Gastroesophageal sphincter (tissue), 4 donors: Measurements from ENCODE around the gene CRYBB2. TPM values are rescaled to one million over a fixed set of nuclear protein-coding genes. Genes with fewer than 3 reads are reported as not detected.

Experiments used
- ATAC-seq: fragments of 150-250 bp; one replicate; pipeline ENCODE4 v1.9.1; 2016; ENCODE audit warnings: mild to moderate bottlenecking, moderate library complexity
- H3K27ac ChIP-seq, 4 donors: fragments of 200-600 bp; sonication (generic) in 3 of 4; 1 replicate in 3 of 4; 2 replicates in 1 of 4; pipeline ENCODE4 v1.5.1; 2016 to 2019
- H3K27me3 ChIP-seq: fragments of 200-600 bp; sonication (generic); one replicate; pipeline ENCODE4 v1.5.1; 2019
- H3K36me3 ChIP-seq, 2 donors: fragments of 200-600 bp; sonication (generic); one replicate each; pipeline ENCODE4 v1.5.1; 2019; ENCODE audit warnings: control low read depth in 1 of 2
- H3K4me1 ChIP-seq, 3 donors: fragments of 200-600 bp; sonication (generic); 1 replicate in 2 of 3; 2 replicates in 1 of 3; pipeline ENCODE4 v1.5.1; 2016 to 2019; ENCODE audit warnings: control low read depth in 2 of 3
- H3K4me3 ChIP-seq, 2 donors: fragments of 200-600 bp; sonication (generic); one replicate each; pipeline ENCODE4 v1.5.1; 2019; ENCODE audit warnings: mild to moderate bottlenecking in 1 of 2, moderate library complexity in 1 of 2
- H3K9me3 ChIP-seq, 3 donors: fragments of 200-600 bp; sonication (generic); one replicate each; pipeline ENCODE4 v1.5.1; 2017 to 2019; ENCODE audit warnings: control low read depth in 2 of 3
- EP300 ChIP-seq: sonication (generic); formaldehyde crosslinking; IDR thresholded peaks from one replicate; pipeline ENCODE4 v1.6.1; 2017; ENCODE audit warnings: antibody characterized with exemption, mild to moderate bottlenecking
- POLR2A ChIP-seq, 2 donors: fragments of 450-650 bp; IDR thresholded peaks; one replicate each; pipeline ENCODE4 v1.6.1; 2017; ENCODE audit warnings: antibody characterized with exemption in 2 of 2, mild to moderate bottlenecking in 2 of 2, moderate library complexity in 1 of 2
- POLR2AphosphoS5 ChIP-seq: sonication (generic); formaldehyde crosslinking; IDR thresholded peaks from one replicate; pipeline ENCODE4 v1.6.1; 2017; ENCODE audit warnings: antibody characterized with exemption
- WGBS, 2 donors: methylation state at CpG; one replicate each; pipeline ENCODE4 v1.1.5; 2018; ENCODE audit warnings: low coverage in 1 of 2; 5-methylcytosine and 5-hydroxymethylcytosine counted together
- total RNA-seq, 4 donors: library from RNA; depleted of rRNA; stranded (reverse); fragments of >200 nt; gene quantifications; one replicate each; pipeline ENCODE4 v1.1.0, GENCODE V29; 2016
- TF ChIP-seq, protein P1 (sequence below), 4 experiments: fragments of 200-600 bp in 2 of 4; fragments of 450-650 bp in 2 of 4; sonication (generic) in 1 of 4; IDR thresholded peaks; one replicate each; pipeline ENCODE4 v1.5.1; 2017 to 2019; ENCODE audit warnings: antibody characterized with exemption in 4 of 4, mild to moderate bottlenecking in 2 of 4, moderate library complexity in 2 of 4

The CRYBB2 gene, protein sequence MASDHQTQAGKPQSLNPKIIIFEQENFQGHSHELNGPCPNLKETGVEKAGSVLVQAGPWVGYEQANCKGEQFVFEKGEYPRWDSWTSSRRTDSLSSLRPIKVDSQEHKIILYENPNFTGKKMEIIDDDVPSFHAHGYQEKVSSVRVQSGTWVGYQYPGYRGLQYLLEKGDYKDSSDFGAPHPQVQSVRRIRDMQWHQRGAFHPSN
- not detected for total RNA-seq

DNA sequence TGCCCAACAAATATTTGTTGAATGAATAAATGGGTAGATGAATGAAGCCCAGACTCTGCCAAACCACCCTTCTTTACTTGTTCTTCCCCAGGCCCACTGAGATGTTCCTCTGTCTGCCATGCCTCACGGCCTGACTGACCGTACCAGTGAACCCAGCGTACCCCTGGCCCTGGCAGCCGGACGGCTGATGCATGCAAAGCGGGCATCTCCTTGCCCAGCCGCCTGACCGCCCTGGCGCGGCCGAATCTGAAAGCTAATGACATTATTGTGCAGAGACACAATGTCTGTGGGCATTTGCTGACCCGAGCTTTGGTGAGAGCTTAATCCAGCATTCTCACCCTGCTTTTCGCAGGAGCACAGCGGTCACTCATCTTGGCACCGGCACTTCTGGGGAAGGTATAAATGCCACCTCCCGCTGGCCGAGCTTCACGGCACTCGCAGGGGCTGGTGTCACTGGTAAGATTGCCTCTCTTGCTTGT is at the start of gene CRYBB2:
TSS of gene CRYBB2 (plus strand) at position 429 of the 479 bp plus-strand sequence. CDS start 1,791 bp downstream, outside the sequence.
- Histone ChIP-seq H3K27ac (no peak within 1 kb of the TSS), H3K36me3 (no peaks in the 10 kb centered on the region), H3K27me3 (peaks cover 45% of the 10 kb centered on the region), H3K9me3 (no peaks in the 10 kb centered on the region), H3K4me1 (no peaks in the 10 kb centered on the region), H3K4me3 (no peak within 1 kb of the TSS)
- WGBS, 2 donors, result 76 to 91% methylated on average over 5 to 10 of the region's 19 CpGs
- ATAC-seq, result no peak
- no peak for TF ChIP-seq POLR2A (IDR thresholded peaks at IDR 0.05)

DNA sequence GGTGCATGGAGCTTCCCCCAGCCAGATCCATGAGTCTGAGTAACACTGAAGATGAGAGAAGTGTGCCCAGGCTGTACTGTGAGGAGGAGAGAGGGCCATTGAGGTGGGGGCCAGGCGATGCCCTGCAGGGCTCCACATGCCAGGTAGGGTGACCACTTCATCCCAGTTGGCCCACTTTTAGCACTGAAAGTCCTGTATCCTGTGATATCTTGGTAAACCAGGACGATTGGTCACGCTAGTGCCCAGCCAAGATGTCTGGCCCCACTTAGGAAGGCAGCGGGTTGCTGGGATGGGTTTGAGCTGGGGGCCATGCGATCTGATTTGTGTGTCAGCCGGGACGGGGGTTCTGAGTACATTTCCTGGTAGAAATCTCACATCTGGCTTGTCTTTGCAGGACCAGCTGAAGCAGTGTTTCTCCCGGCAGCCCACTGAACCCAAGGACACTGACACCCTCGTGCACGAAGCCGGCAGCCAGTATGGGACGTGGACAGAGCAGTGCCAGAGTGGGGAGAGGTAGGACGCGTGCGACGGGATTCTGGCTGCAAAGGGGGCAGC is 48.9 kb upstream of the CRYBB2 start:
- WGBS, 2 donors, result 78 to 90% methylated on average over 5 to 10 of the region's 16 CpGs
- Histone ChIP-seq H3K36me3 (peaks cover 0 to 48% of the 10 kb centered on the region in 2 donors), H3K4me1 (peaks cover 0 to 13% (median 1%) of the 10 kb centered on the region in 3 donors), H3K4me3 (no peak overlapping the region), H3K27ac (no peak overlapping the region), H3K9me3 (no peaks in the 10 kb centered on the region), H3K27me3 (no peaks in the 10 kb centered on the region)
- no peak for TF ChIP-seq POLR2AphosphoS5
- TF ChIP-seq POLR2A (IDR thresholded peaks at IDR 0.05), result no peak
- TF ChIP-seq EP300, result no peak
- TF ChIP-seq, protein P1, sequence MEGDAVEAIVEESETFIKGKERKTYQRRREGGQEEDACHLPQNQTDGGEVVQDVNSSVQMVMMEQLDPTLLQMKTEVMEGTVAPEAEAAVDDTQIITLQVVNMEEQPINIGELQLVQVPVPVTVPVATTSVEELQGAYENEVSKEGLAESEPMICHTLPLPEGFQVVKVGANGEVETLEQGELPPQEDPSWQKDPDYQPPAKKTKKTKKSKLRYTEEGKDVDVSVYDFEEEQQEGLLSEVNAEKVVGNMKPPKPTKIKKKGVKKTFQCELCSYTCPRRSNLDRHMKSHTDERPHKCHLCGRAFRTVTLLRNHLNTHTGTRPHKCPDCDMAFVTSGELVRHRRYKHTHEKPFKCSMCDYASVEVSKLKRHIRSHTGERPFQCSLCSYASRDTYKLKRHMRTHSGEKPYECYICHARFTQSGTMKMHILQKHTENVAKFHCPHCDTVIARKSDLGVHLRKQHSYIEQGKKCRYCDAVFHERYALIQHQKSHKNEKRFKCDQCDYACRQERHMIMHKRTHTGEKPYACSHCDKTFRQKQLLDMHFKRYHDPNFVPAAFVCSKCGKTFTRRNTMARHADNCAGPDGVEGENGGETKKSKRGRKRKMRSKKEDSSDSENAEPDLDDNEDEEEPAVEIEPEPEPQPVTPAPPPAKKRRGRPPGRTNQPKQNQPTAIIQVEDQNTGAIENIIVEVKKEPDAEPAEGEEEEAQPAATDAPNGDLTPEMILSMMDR (IDR thresholded peaks at IDR 0.05), result no peak
- no peak for ATAC-seq

DNA sequence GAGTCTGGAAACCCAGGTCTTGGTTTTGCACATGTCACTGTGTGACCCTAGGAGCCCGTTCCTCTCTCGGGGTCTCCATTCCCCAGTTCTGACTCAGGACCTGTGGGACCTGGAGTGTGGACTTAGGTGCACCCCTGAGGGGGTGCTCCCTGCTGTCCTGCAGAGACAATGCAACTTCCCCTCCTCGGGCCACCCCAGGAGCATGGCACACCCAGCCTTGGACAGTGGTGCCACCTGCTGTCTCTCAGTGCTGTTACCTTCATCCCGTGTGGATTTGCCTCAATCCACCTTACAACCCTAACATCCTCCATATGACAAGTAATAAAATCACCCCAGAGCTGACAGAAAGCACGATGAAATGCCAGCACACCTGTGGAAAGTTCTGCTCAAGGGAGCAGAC is 47.3 kb upstream of the CRYBB2 start:
- ATAC-seq, result peak; percentile 42
- Histone ChIP-seq H3K4me1 (no peaks in the 10 kb centered on the region), H3K27ac (no peak overlapping the region), H3K27me3 (no peaks in the 10 kb centered on the region), H3K9me3 (no peaks in the 10 kb centered on the region), H3K4me3 (no peak overlapping the region), H3K36me3 (peaks cover 0 to 65% of the 10 kb centered on the region in 2 donors)
- no peak for TF ChIP-seq EP300
- TF ChIP-seq, protein P1 (IDR thresholded peaks at IDR 0.05), result peak in 3 of 4 experiments; percentile 61 to 73 (median 67)
- WGBS, 2 donors, result 53% methylated on average over 2 of the region's 5 CpGs; no CpG with 5 or more reads in 1 of the 2 donors

DNA sequence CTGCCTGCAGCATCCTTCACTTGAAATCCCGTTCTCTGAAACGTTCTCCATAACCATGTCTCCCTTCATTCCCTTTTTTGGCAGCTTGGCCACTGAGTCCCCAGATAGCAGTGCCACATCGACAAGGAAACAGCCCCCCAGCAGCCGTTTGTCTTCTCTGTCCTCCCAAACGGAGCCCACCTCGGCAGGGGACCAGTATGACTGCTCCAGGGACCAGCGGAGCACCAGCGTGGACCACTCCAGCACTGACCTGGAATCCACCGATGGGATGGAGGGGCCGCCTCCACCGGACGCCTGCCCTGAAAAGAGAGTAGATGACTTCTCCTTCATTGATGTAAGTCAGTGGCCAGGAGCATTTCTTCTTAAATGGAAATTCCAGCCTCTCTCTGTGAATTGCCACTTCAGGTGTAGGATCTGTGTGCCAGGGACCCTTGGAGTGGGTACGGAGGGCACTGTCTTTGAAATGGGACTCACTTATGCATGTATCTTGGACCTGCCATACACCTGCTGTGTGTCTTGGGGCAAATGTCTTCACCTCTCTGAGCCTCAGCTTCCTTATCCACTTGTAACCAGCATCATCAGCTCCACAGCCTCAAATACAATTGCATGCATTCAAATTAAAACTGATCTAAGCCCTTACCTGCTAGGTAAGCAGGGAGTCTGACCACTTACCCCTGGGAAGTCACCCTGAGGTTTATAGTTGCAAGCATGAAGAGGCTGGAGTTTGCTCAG is 45.1 kb upstream of the CRYBB2 start:
- Histone ChIP-seq H3K27ac (no peak overlapping the region), H3K4me3 (no peak overlapping the region), H3K9me3 (peaks cover 0 to 2% (median 0%) of the 10 kb centered on the region in 3 donors), H3K36me3 (peaks cover 0 to 86% of the 10 kb centered on the region in 2 donors), H3K4me1 (no peaks in the 10 kb centered on the region), H3K27me3 (no peaks in the 10 kb centered on the region)
- TF ChIP-seq POLR2AphosphoS5 (no peak), EP300 (no peak), POLR2A (IDR thresholded peaks at IDR 0.05) (no peak)
- TF ChIP-seq, protein P1 (IDR thresholded peaks at IDR 0.05), result no peak
- WGBS, 2 donors, result 65 to 89% methylated on average over 2 to 3 of the region's 13 CpGs
- ATAC-seq, result no peak

DNA sequence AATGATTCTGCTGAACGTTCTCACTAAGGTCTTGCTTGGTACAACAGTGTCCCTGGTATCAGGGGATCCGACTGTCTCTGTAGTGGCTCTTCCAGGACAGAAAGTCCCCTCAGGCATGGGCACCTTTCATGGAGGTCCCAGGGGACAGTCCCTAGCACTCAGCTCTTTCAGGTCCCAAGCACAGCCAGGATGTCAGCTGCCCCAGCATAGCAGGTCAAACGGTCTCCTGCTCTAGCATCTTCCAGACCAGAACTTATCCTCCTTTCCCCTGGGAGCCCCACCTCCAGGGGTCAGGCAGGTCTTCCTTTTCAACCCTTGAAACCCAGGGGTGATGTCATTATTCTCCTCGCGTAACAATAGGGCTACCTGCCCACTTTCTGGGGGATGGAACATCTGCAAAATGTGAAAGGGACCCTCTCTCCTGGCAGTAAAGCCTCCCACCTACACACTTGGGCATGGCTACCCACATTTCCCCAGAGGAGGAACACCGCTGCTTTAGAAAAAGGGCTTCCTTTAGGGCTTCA is 44.5 kb upstream of the CRYBB2 start:
- Histone ChIP-seq H3K4me1 (no peaks in the 10 kb centered on the region), H3K27ac (no peak overlapping the region), H3K4me3 (no peak overlapping the region), H3K36me3 (peaks cover 0 to 93% of the 10 kb centered on the region in 2 donors), H3K9me3 (peaks cover 0 to 9% (median 0%) of the 10 kb centered on the region in 3 donors), H3K27me3 (no peaks in the 10 kb centered on the region)
- WGBS, 2 donors, result 63% methylated on average over 3 of the region's 6 CpGs; no CpG with 5 or more reads in 1 of the 2 donors
- no peak for ATAC-seq
- no peak for TF ChIP-seq POLR2AphosphoS5
- no peak for TF ChIP-seq POLR2A (IDR thresholded peaks at IDR 0.05)
- no peak for TF ChIP-seq EP300
- TF ChIP-seq, protein P1 (IDR thresholded peaks at IDR 0.05), result no peak
